ENCODE data around the gene MAPK6.

GRCh38 chr15:52071570-52071969, 52.6 kb downstream of the MAPK6 start:
- TF ChIP-seq, protein P1, sequence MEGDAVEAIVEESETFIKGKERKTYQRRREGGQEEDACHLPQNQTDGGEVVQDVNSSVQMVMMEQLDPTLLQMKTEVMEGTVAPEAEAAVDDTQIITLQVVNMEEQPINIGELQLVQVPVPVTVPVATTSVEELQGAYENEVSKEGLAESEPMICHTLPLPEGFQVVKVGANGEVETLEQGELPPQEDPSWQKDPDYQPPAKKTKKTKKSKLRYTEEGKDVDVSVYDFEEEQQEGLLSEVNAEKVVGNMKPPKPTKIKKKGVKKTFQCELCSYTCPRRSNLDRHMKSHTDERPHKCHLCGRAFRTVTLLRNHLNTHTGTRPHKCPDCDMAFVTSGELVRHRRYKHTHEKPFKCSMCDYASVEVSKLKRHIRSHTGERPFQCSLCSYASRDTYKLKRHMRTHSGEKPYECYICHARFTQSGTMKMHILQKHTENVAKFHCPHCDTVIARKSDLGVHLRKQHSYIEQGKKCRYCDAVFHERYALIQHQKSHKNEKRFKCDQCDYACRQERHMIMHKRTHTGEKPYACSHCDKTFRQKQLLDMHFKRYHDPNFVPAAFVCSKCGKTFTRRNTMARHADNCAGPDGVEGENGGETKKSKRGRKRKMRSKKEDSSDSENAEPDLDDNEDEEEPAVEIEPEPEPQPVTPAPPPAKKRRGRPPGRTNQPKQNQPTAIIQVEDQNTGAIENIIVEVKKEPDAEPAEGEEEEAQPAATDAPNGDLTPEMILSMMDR (optimal IDR thresholded peaks at IDR 0.05 in 1 of 3, IDR thresholded peaks at IDR 0.05 in 1 of 3, conservative IDR thresholded peaks at IDR 0.05 in 1 of 3; ENCODE audit: extremely low read depth in 1 of 3, insufficient read depth in 2 of 3, low read length in 3 of 3): peak in 1 of 3 experiments; percentile 19
- no peak for TF ChIP-seq EZH2 (IDR thresholded peaks at IDR 0.05; ENCODE audit: low read length)
